Thoracic aorta (tissue), 2 donors: Measurements from ENCODE around the gene PERM1. TPM values are rescaled to one million over a fixed set of nuclear protein-coding genes. Genes with fewer than 3 reads are reported as not detected.
A peak's percentile ranks its signal among the peaks of the same experiment; 100 is the strongest.

Experiments used
- ATAC-seq: fragments of 150-250 bp; one replicate; pipeline ENCODE4 v1.8.0; 2017; ENCODE audit warnings: low read depth; ENCODE audit not compliant: insufficient number of reproducible peaks, low FRiP score
- DNase-seq: peaks from one replicate; pipeline ENCODE4 v3.0.0-alpha.2; 2020; ENCODE audit warnings: low spot score
- H3K27ac ChIP-seq, 2 donors: fragments of 200-600 bp; sonication (generic); 1 replicate in 1 of 2; 2 replicates in 1 of 2; pipeline ENCODE4 v1.5.1; 2016; ENCODE audit warnings: mild to moderate bottlenecking in 2 of 2, moderate library complexity in 2 of 2
- H3K27me3 ChIP-seq: fragments of 200-600 bp; sonication (generic); replicated peaks from 2 replicates; pipeline ENCODE4 v1.6.0; 2016; ENCODE audit warnings: mild to moderate bottlenecking; ENCODE audit not compliant: insufficient read depth
- H3K36me3 ChIP-seq: fragments of 200-600 bp; sonication (generic); one replicate; pipeline ENCODE4 v1.5.1; 2016
- H3K4me1 ChIP-seq, 2 donors: fragments of 200-600 bp; sonication (generic); 1 replicate in 1 of 2; 2 replicates in 1 of 2; pipeline versions ENCODE4 v1.5.1 to v1.6.0; 2016; ENCODE audit warnings: low read depth in 2 of 2, mild to moderate bottlenecking in 1 of 2; ENCODE audit not compliant: control insufficient read depth in 1 of 2
- H3K4me3 ChIP-seq: fragments of 200-600 bp; sonication (generic); 2 replicates; pipeline ENCODE4 v1.5.1; 2016; ENCODE audit warnings: mild to moderate bottlenecking
- H3K9me3 ChIP-seq: fragments of 200-600 bp; sonication (generic); 2 replicates; pipeline ENCODE4 v1.5.1; 2016
- total RNA-seq, 2 donors: library from RNA; depleted of rRNA; stranded (reverse); fragments of >200 nt; gene quantifications; one replicate each; pipeline versions ENCODE4 v1.1.0 to v1.2.3, GENCODE V29; 2016
- TF ChIP-seq, protein P1 (sequence below): fragments of 200-600 bp; sonication (generic); IDR thresholded peaks from one replicate; pipeline ENCODE4 v1.5.1; 2019; ENCODE audit warnings: antibody characterized with exemption

The PERM1 gene
- total RNA-seq, 2 donors from 2014 or later, result 0.54 to 0.99 TPM

DNA sequence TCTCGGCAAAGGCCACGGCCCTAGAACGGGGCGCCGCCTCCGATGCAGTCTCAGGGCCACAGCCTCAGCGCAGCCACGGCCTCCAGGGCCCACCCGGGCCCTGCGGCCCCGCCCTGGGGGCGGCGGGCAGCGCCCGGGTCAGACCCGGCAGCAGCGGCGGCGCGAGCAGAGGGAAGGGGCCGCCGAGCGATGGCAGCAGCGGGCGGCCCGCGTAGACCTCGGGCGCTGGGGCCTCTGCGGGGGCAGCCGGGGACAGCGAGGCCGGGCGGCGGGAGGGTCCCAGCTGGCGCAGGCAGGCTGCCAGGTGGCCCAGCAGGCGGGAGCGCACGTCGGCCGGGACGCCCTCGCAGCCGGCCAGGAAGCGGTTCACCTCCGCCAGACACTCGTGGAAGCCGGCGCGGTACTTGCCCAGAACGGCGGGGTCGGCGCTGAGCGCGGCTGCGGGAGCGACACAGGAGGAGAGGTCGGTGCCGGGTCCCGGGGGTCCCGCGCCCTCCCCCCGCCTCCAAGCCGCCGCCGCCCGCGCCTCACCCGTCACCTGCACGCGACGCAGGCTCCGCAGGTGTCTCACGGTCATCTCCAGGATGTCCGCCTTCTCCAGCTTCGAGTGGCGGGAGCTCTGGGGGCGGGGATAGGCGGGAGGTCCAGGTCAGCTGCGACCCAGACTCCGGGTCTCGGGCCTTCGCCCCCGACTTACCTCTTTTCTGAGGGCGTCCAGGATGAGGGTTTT, 17.3 kb upstream of the PERM1 start:
- Histone ChIP-seq H3K27me3 (no peaks in the 10 kb centered on the region), H3K9me3 (no peaks in the 10 kb centered on the region), H3K36me3 (no peaks in the 10 kb centered on the region), H3K4me1 (peaks cover 9 to 29% of the 10 kb centered on the region in 2 donors), H3K27ac (peak overlapping the region; percentile 99), H3K4me3 (peak overlapping the region; percentile 98)
- TF ChIP-seq, protein P1, sequence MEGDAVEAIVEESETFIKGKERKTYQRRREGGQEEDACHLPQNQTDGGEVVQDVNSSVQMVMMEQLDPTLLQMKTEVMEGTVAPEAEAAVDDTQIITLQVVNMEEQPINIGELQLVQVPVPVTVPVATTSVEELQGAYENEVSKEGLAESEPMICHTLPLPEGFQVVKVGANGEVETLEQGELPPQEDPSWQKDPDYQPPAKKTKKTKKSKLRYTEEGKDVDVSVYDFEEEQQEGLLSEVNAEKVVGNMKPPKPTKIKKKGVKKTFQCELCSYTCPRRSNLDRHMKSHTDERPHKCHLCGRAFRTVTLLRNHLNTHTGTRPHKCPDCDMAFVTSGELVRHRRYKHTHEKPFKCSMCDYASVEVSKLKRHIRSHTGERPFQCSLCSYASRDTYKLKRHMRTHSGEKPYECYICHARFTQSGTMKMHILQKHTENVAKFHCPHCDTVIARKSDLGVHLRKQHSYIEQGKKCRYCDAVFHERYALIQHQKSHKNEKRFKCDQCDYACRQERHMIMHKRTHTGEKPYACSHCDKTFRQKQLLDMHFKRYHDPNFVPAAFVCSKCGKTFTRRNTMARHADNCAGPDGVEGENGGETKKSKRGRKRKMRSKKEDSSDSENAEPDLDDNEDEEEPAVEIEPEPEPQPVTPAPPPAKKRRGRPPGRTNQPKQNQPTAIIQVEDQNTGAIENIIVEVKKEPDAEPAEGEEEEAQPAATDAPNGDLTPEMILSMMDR, result no peak
- ATAC-seq, result no peak
- no peak for DNase-seq

DNA sequence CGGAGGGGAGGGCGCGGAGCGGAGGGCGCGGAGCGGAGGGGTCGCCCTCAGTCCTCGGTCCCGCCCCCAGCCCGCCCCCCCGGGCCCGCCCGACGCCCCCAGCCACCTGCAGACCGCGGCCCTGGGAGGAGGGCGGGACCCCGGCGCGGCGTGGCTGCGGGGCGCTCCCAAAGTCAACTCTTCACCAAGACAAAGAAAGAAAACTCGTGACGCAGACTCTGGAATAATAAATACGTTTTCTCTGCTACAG, 16.8 kb upstream of the PERM1 start:
- ATAC-seq (no peak), DNase-seq (no peak)
- TF ChIP-seq, protein P1, result no peak
- no peaks in the 10 kb centered on the region for H3K36me3 ChIP-seq
- H3K4me3 ChIP-seq, result peak overlapping the region; percentile 98
- H3K27ac ChIP-seq, result no peak overlapping the region
- peaks cover 9 to 29% of the 10 kb centered on the region in 2 donors for H3K4me1 ChIP-seq
- no peaks in the 10 kb centered on the region for H3K9me3 ChIP-seq
- no peaks in the 10 kb centered on the region for H3K27me3 ChIP-seq

DNA sequence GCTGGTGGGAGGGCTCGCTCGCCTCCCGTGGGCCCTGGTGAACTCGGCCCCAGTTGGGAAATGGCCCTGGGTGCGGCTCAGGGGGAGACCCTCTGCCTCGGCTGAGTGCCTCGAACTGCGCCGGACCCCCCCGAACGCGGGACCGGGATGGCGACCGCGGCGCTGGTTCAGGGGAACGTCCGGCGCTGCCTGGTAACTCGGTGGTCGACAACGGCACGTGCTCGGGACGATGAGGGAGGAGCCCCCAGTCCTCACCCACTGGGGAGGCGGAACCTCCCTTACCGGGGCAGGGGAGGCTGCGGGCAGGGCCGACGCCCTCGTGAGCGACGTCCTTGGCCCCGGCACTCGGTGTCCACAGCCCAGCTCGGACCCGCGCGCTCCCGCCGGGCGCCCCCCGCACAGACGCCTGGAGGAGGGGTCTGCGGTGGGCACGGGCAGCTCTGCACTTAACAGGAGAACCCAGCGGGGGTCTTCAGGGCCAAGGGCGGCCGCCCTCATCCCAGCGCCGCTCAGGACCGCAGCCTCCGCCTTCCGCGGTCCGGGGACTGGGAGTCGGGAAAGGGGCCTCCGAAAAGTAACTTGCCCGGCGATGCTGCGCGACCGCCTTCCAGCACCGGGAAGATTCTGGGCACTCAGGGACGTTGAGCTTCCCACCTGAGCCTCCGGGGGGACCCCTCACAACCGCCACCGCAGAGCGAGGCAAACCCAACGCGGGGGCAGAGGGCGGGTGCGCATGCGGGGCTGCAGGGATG, 16.3 kb upstream of the PERM1 start:
- Histone ChIP-seq H3K4me3 (peak overlapping the region; percentile 98), H3K36me3 (no peaks in the 10 kb centered on the region), H3K27me3 (no peaks in the 10 kb centered on the region), H3K9me3 (no peaks in the 10 kb centered on the region), H3K27ac (no peak overlapping the region), H3K4me1 (peaks cover 9 to 29% of the 10 kb centered on the region in 2 donors)
- TF ChIP-seq, protein P1, result no peak
- ATAC-seq (no peak), DNase-seq (no peak)

DNA sequence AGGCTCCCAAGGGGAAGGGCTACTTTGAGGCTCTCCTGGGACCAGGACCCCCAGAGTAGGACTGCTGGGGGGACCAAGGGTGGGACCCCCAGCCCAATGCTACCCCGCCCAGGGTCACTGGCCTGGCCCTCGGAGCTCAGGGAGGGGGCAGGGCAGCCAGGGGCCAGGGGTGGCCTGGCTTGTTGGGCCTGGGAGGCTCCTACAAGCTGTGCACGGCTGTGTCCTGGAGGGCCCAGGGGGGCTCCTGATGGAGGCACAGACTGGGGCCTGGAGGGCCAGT, 15.8 kb upstream of the PERM1 start:
- Histone ChIP-seq H3K27me3 (no peaks in the 10 kb centered on the region), H3K9me3 (no peaks in the 10 kb centered on the region), H3K4me1 (peaks cover 9 to 29% of the 10 kb centered on the region in 2 donors), H3K27ac (no peak overlapping the region), H3K4me3 (no peak overlapping the region), H3K36me3 (no peaks in the 10 kb centered on the region)
- ATAC-seq (no peak), DNase-seq (no peak)
- TF ChIP-seq, protein P1, result no peak

DNA sequence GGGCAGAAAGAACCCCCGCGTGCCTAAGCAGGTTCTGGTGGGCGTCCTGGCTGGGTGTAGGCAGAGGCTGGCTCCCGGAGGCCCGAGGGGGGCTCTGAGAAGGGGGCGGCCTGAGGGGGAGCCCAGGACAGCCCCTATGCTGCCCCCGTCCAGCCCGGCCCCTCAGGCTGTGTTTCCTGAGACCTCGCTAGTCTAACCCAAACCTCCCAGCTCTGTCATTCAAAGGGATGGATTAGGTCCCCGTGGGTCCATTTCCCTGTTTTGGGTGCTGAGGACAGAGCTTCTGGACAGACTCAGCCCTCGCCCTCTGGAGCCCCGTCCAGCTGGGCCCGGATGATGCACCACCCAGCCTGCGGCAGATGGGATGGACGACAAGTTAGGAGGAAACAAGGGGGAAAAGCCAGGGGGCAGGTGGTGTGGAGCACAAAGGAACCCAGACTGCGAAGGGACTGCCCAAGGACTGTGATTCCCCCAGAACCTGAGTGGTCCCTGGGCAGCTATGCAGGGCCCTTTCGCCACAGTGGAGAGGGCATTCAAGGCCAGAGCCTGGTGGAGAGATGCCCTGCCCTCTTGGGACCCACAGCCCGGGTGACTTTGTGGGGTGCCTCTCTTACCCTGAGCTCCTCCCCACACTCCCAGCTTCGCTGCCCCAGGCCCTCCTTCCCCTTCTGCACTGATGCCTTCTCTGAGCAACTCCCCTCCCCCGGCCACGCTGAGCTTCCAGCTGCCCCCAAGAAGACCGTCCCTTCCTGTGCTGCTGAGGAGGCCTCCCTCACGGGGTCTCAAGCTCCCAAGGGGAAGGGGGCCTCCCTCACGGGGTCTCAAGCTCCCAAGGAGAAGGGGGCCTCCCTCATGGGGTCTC, 15.2 kb upstream of the PERM1 start:
- Histone ChIP-seq H3K27ac (no peak overlapping the region), H3K9me3 (peaks cover 2% of the 10 kb centered on the region), H3K4me1 (peaks cover 9 to 29% of the 10 kb centered on the region in 2 donors), H3K27me3 (no peaks in the 10 kb centered on the region), H3K36me3 (no peaks in the 10 kb centered on the region), H3K4me3 (no peak overlapping the region)
- TF ChIP-seq, protein P1, result no peak
- no peak for ATAC-seq
- no peak for DNase-seq
